CD14-positive monocyte (primary cell): ENCODE results near the gene CTCF. TPM values are rescaled to one million over a fixed set of nuclear protein-coding genes. Genes with fewer than 3 reads are reported as not detected.

Experiments used
- DNase-seq, 3 donors: peaks; one replicate each; pipeline ENCODE4 v3.0.0-alpha.2; 2011 to 2022
- H2AFZ ChIP-seq: 2 replicates; pipeline ENCODE4 v1.6.0; 2012; ENCODE audit warnings: mild to moderate bottlenecking, low read depth, low read length, inconsistent platforms; ENCODE audit not compliant: insufficient read depth, poor library complexity, severe bottlenecking
- H3K27ac ChIP-seq, 2 donors: 1 replicate in 1 of 2; 2 replicates in 1 of 2; pipeline ENCODE4 v1.5.1; 2012 to 2013; ENCODE audit warnings: low read length in 2 of 2, control low read depth in 1 of 2, inconsistent platforms in 1 of 2, low read depth in 1 of 2, mild to moderate bottlenecking in 1 of 2
- H3K27me3 ChIP-seq, 2 donors: one replicate each; pipeline versions ENCODE4 v1.6.0 to v1.6.1; 2011 to 2013; ENCODE audit warnings: low read length in 2 of 2; ENCODE audit not compliant: control insufficient read depth in 2 of 2, insufficient read depth in 2 of 2
- H3K36me3 ChIP-seq, 2 donors: replicated peaks in 1 of 2; 1 replicate in 1 of 2; 2 replicates in 1 of 2; pipeline versions ENCODE4 v1.5.1 to v1.6.1; 2012 to 2013; ENCODE audit warnings: low read length in 2 of 2, control low read depth in 1 of 2, inconsistent platforms in 1 of 2, mild to moderate bottlenecking in 1 of 2; ENCODE audit not compliant: insufficient read depth in 2 of 2, control insufficient read depth in 1 of 2
- H3K4me1 ChIP-seq, 2 donors: 1 replicate in 1 of 2; 2 replicates in 1 of 2; pipeline versions ENCODE4 v1.5.1 to v1.6.1; 2012 to 2013; ENCODE audit warnings: low read length in 2 of 2, control low read depth in 1 of 2, inconsistent platforms in 1 of 2, mild to moderate bottlenecking in 1 of 2, moderate library complexity in 1 of 2; ENCODE audit not compliant: insufficient read depth in 2 of 2, control insufficient read depth in 1 of 2
- H3K4me2 ChIP-seq: replicated peaks from 2 replicates; pipeline ENCODE3; 2012; ENCODE audit warnings: low read length, moderate library complexity, mild to moderate bottlenecking; ENCODE audit not compliant: poor library complexity, severe bottlenecking; ENCODE audit errors: extremely low read depth
- H3K4me3 ChIP-seq, 3 experiments: fragments of 200-600 bp in 1 of 3; sonication (generic) in 1 of 3; replicated peaks in 1 of 3; 1 replicate in 2 of 3; 2 replicates in 1 of 3; pipeline ENCODE4 v1.5.1; 2011 to 2013; ENCODE audit warnings: low read length in 3 of 3, mild to moderate bottlenecking in 3 of 3, control low read depth in 2 of 3, low read depth in 2 of 3, inconsistent platforms in 1 of 3, moderate library complexity in 1 of 3
- H3K79me2 ChIP-seq: 2 replicates; pipeline ENCODE4 v1.6.0; 2012; ENCODE audit warnings: mild to moderate bottlenecking, control low read depth, inconsistent platforms, low read length, moderate library complexity; ENCODE audit not compliant: insufficient read depth
- H3K9ac ChIP-seq: 2 replicates; pipeline ENCODE4 v1.6.0; 2017; ENCODE audit warnings: low read length, mild to moderate bottlenecking; ENCODE audit not compliant: insufficient read depth, poor library complexity, severe bottlenecking
- H3K9me3 ChIP-seq, 2 donors: replicated peaks in 1 of 2; 1 replicate in 1 of 2; 2 replicates in 1 of 2; pipeline versions ENCODE4 v1.5.1 to v1.6.1; 2012 to 2013; ENCODE audit warnings: low read length in 2 of 2, control low read depth in 1 of 2; ENCODE audit not compliant: control insufficient read depth in 1 of 2, insufficient read depth in 1 of 2
- H4K20me1 ChIP-seq: 2 replicates; pipeline ENCODE4 v1.6.0; 2012; ENCODE audit warnings: mild to moderate bottlenecking, low read length, control low read depth, moderate library complexity; ENCODE audit not compliant: insufficient read depth
- H3K27ac Mint-ChIP-seq, 7 donors: one replicate each; pipeline ENCODE4 v1.8.0; 2020; ENCODE audit warnings: mild to moderate bottlenecking in 7 of 7, mixed read lengths in 7 of 7, moderate library complexity in 6 of 7, inconsistent platforms in 2 of 7
- H3K27me3 Mint-ChIP-seq, 3 donors: one replicate each; pipeline ENCODE4 v1.8.0; 2021 to 2022; ENCODE audit warnings: low read depth in 3 of 3, mild to moderate bottlenecking in 3 of 3, mixed read lengths in 3 of 3, moderate library complexity in 3 of 3, inconsistent platforms in 1 of 3
- H3K36me3 Mint-ChIP-seq, 2 donors: one replicate each; pipeline ENCODE4 v1.8.0; 2020; ENCODE audit warnings: mixed read lengths in 2 of 2, inconsistent platforms in 1 of 2, mild to moderate bottlenecking in 1 of 2
- H3K4me1 Mint-ChIP-seq: one replicate; pipeline ENCODE4 v1.8.0; 2020; ENCODE audit warnings: mild to moderate bottlenecking, mixed read lengths
- H3K4me3 Mint-ChIP-seq, 2 donors: one replicate each; pipeline ENCODE4 v1.8.0; 2020; ENCODE audit warnings: mild to moderate bottlenecking in 2 of 2, mixed read lengths in 2 of 2, moderate library complexity in 1 of 2
- H3K9me3 Mint-ChIP-seq, 7 donors: one replicate each; pipeline ENCODE4 v1.8.0; 2020 to 2022; ENCODE audit warnings: mixed read lengths in 7 of 7, mild to moderate bottlenecking in 6 of 7, moderate library complexity in 6 of 7, inconsistent platforms in 2 of 7
- CTCF ChIP-seq: fragments of 200-600 bp; IDR thresholded peaks from one replicate; pipeline ENCODE4 v1.8.0; 2022; ENCODE audit warnings: antibody characterized with exemption, mild to moderate bottlenecking
- WGBS: methylation state at CpG from one replicate; pipeline ENCODE4 v1.1.5; 2013; ENCODE audit warnings: missing lambda C conversion rate; ENCODE audit not compliant: insufficient coverage; 5-methylcytosine and 5-hydroxymethylcytosine counted together
- intact Hi-C, 2 donors: fragments of 100-400 bp; cut with micrococcal nuclease; formaldehyde crosslinking; loops; one replicate each; pipeline versions ENCODE4 v1.15.0 to v1.15.1; 2023
- polyA plus RNA-seq, 3 donors: library from polyadenylated mRNA; depleted of rRNA in 1 of 3; unstranded in 2 of 3; stranded (reverse) in 1 of 3; fragments of 300-500 nt in 2 of 3; fragments of >200 nt in 1 of 3; fragmentation: Illumina TruSeq in 2 of 3; gene quantifications; 1 replicate in 2 of 3; 2 replicates in 1 of 3; pipeline ENCODE4 v1.2.3, GENCODE V29; 2012 to 2021

CTCF gene
- polyA plus RNA-seq, 3 donors = 8.4 to 29.9 (median 17.7) TPM

DNA sequence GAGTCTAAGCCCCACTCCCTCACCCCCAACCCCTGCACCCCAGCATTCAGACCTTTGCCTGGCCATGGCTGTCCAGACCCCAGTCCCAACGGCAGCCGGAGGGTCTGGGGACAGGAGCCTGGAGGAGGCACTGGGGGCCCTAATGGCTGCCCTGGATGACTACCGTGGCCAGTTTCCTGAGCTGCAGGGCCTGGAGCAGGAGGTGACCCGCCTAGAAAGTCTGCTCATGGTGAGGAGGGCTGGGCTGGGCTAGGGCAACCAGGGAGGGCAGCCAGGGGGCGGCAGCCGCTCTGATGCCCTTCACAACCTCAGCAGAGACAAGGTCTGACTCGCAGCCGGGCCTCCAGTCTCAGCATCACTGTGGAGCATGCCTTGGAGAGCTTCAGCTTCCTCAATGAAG lies 19.3 kb upstream of the CTCF start:
- WGBS = 92% methylated on average over 6 of the region's 8 CpGs
- H3K27ac ChIP-seq = no peak overlapping the region

DNA sequence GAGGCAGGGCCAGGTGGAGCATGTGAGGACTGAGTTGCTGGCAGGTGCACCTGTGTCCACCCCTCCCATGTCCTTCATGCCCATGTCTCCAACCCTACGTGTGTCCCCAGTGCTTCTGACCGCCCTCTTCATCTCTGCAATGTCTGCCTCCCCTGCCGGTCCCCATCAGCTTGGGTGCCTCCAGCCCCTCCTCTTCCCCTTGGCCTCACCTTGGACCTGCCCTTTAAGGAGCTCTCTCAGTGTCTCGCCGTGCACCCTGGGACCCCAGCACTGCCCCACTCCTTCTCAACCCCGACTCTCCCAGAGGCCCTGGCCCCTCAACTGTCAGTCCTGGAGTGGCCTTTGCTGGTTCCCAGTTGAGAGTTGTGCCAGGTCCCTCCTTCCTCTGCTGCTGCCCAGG lies 18.7 kb upstream of the CTCF start:
- peak overlapping the region in 2 of 7 donors; percentile 9 to 51 for H3K27ac Mint-ChIP-seq
- DNase-seq = no peak
- Histone ChIP-seq H4K20me1 (peaks cover 100% of the 10 kb centered on the region), H3K27ac (no peak overlapping the region), H3K36me3 (peaks cover 79 to 96% of the 10 kb centered on the region in 2 donors), H3K79me2 (peaks cover 8% of the 10 kb centered on the region), H2AFZ (no peak overlapping the region), H3K9me3 (no peaks in the 10 kb centered on the region), H3K27me3 (peaks cover 0 to under 1% of the 10 kb centered on the region in 2 donors), H3K4me1 (peaks cover 28 to 47% of the 10 kb centered on the region in 2 donors), H3K4me3 (no peak overlapping the region), H3K9ac (no peak overlapping the region), H3K4me2 (no peak overlapping the region)
- no peak overlapping the region for H3K4me3 Mint-ChIP-seq
- peaks cover 82 to 98% of the 10 kb centered on the region in 2 donors for H3K36me3 Mint-ChIP-seq
- H3K4me1 Mint-ChIP-seq = peaks cover 39% of the 10 kb centered on the region
- intact Hi-C loops = no loop called here
- WGBS = 87% methylated on average over 4 of the region's 6 CpGs
- H3K9me3 Mint-ChIP-seq = peaks cover 0 to 4% (median 0%) of the 10 kb centered on the region in 7 donors
- TF ChIP-seq CTCF = no peak
- H3K27me3 Mint-ChIP-seq = peaks cover 5 to 13% (median 6%) of the 10 kb centered on the region in 3 donors

More for the DNA sequence above, 19.3 kb upstream of the CTCF start:
- Mint-ChIP-seq H3K4me1 (peaks cover 37% of the 10 kb centered on the region), H3K27ac (peak overlapping the region in 3 of 7 donors; percentile 7 to 32 (median 9)), H3K27me3 (peaks cover 5 to 18% (median 5%) of the 10 kb centered on the region in 3 donors), H3K36me3 (peaks cover 79 to 97% of the 10 kb centered on the region in 2 donors), H3K4me3 (no peak overlapping the region), H3K9me3 (peaks cover 0 to 4% (median 0%) of the 10 kb centered on the region in 7 donors)
- peaks cover 0 to 6% of the 10 kb centered on the region in 2 donors for H3K27me3 ChIP-seq
- H3K4me1 ChIP-seq = peaks cover 29 to 47% of the 10 kb centered on the region in 2 donors
- no peak overlapping the region for H2AFZ ChIP-seq
- no peak overlapping the region for H3K4me2 ChIP-seq
- no peak overlapping the region for H3K4me3 ChIP-seq
- no peak overlapping the region for H3K9ac ChIP-seq
- peaks cover 14% of the 10 kb centered on the region for H3K79me2 ChIP-seq
- TF ChIP-seq CTCF = no peak
- peaks cover 79 to 93% of the 10 kb centered on the region in 2 donors for H3K36me3 ChIP-seq
- peaks cover 100% of the 10 kb centered on the region for H4K20me1 ChIP-seq
- no peak for DNase-seq
- intact Hi-C loops = no loop called here
- no peaks in the 10 kb centered on the region for H3K9me3 ChIP-seq
